ENCODE data around the gene CLTA. TPM values are rescaled to one million over a fixed set of nuclear protein-coding genes. Genes with fewer than 3 reads are reported as not detected.
"Not testable (repeated sequence)": the region's sequence is repeated elsewhere in the genome, so short reads cannot be mapped to it uniquely, and the experiment has no call there.

The CLTA gene
- total RNA-seq, 1 donor from 2014 or later = 391 TPM

DNA sequence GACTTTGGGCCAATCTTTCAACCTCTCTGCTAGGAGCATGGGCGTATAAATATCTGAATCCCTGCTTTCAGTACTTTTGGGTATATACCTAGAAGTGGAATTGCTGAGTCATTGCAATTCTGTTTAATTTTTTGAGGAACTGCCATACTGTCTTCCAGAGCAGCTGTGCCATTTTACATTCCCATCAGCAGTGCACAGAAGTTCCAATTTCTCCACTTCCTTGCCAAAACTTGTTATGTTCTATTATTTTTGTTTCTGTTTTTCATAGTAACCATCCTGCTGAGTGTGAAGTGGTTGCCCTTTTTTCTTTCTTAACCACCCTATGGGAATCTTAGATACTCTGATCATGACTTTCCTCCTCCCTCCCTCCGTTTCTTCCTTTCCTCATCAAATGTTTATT lies 32.6 kb upstream of the CLTA start:
- no peak for DNase-seq (ENCODE audit: low read depth)

DNA sequence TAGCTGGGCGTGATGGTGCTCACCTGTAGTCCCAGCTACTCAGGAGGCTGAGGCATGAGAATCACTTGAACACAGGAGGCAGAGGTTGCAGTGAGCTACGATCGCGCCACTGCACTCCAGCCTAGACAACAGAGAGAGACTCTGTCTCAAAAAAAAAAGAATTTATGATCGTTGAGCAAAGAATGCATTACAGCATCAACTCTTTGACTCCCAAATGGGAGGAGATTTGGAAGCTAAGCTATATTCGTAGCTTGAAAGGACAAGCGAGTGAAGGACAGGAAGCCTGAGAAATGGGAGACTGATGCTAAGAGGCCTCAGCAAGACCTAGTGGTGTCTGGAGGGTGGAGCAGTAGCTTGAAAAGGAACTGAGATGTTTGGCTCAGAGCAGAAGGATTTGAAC lies 31.8 kb upstream of the CLTA start:
- DNase-seq (ENCODE audit: low read depth) = no peak

DNA sequence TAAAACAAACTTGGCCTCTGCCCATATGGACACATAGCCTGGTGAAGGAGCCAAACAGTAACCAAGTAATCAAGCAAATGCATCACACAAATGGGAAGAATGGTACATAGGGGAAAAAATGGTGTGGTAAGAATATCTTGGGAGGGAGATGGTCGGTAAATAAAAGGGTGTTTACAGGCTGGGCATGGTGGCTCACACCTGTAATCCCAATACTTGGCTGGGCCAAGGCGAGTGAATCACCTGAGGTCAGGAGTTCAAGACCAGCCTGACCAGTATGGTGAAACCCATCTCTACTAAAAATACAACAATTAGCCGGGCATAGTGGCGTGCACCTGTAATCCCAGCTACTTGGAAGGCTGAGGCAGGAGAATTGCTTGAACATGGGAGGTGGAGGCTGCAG lies 31.2 kb upstream of the CLTA start:
- DNase-seq (ENCODE audit: low read depth) = not testable (repeated sequence)

DNA sequence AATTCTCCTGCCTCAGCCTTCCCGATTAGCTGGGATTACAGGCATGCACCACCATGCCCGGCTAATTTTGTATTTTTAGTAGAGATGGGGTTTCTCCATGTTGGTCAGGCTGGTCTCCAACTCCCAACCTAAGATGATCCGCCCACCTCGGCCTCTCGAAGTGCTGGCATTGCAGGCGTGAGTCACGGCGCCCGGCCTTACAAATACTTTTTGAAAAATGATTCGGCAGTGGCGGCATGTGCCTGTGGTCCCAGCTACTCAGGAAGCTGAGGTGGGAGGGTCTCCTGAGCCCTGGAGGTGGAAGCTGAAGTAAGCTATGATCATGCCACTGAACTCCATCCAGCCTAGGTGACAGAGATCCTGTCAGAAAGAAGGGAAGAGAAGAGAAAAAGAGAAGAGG lies 30.6 kb upstream of the CLTA start:
- not testable (repeated sequence) for DNase-seq (ENCODE audit: low read depth)

DNA sequence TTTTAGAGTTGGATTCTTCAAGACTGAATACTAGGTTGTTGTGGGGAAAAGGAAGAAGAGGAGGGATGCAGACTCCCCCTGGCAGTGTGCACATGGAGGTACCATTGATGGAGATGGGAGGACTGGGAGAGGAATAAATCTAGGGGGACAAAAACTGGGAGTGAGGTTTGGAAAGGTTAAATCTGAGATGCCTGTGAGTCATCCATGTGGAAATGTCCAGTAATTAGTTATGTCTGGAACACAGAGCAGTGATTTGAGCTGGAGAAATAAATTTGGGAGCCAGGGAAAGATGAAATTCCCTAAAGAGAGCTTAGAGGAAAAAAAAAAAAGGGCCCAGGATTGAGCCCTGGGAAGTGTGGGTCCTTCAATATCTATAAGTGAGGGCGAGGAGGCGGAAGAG lies 29.5 kb upstream of the CLTA start:
- DNase-seq (ENCODE audit: low read depth) = no peak

DNA sequence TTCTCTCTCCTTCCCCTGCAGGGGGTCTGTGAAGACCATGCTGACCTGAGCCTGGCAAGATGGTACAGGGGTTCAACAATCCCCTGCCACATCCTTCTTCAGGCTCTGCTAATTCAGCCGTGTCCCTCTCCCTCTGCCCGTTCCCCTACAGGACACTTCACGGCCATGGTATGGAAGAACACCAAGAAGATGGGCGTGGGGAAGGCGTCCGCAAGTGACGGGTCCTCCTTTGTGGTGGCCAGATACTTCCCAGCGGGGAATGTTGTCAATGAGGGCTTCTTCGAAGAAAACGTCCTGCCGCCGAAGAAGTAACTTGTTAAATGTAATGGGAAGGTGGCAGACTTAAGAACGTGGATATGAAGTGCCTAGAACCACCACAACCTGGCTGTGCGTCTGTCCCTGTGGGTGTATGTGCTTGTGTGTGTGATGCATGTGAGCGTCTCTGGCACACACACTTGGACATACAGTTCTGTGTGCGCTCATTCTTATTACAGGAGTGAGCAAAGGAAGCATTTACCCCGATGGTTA lies 28.4 kb upstream of the CLTA start:
- DNase-seq (ENCODE audit: low read depth) = no peak

DNA sequence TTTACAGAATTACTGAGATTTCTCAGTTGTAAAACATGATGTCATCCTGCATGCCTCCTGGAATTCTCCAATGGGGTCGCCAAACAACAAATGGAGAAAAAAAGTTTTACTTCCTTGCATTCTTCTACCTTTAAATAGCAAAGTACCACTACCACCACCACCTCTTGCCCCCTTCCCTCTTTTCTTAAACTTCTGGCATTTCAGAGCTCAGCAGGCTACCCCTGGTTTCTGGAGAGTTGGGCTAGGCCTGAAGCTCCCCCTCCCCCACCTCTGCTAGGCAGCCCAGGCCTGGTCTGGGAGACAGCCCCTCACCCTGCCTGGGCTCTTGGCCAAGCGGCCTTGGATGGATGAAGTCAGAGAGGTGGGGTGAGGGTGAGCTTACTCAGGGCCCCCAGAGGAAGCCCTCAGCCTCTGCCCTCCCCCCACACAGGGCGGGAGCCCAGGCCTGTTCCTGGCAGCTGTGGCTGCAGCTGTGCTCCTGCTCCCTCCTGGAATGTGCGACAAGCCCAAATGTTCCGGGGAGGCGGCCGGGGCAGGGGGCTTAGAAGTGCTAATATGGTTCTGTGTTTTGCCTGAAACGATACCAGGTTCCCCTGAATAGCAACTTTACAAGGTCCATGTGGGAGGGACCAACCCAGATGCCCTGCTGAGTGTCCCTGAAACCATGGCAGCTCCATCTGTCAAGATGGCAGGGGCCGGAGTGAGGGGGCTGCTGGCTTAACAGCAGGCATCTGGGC lies 27.5 kb upstream of the CLTA start:
- DNase-seq (ENCODE audit: low read depth) = peak; percentile 79

DNA sequence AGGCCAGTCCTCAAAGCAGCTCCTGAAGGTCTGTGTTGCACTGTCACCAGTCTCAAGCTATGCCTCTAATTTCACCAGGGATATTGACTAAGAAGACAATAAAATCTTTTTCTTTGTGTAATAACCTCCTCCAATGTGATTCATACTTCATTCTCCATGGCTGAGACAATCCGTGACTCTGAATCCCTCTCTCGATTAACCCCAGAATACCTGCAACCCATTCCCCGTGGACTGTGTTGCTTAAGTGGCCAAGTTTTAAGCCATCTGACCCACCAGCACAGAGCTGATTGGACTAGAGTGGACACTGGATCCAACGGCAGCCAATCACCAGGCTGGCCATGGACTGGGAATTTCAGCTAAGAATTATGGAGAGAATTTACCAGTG lies 26.9 kb upstream of the CLTA start:
- DNase-seq (ENCODE audit: low read depth) = peak; percentile 74

DNA sequence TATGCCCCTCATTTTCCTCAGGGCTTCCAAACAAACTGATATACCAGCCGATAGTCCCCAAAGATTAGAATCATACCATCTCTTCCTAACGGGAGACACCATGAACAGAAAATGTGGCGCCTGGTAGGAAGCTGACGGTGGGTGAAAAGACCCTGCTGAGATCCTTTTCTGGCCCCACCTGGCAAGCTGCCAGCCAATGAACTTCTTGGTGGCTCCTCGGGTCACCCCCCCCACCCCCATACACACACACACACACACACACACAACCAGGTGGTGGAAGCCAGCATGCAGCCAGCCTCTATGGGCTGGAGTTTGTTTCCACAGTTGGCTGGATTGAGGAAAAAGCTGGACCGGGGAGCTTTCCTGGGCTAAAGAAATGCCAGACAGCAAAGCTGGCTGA lies 26.3 kb upstream of the CLTA start:
- no peak for DNase-seq (ENCODE audit: low read depth)

DNA sequence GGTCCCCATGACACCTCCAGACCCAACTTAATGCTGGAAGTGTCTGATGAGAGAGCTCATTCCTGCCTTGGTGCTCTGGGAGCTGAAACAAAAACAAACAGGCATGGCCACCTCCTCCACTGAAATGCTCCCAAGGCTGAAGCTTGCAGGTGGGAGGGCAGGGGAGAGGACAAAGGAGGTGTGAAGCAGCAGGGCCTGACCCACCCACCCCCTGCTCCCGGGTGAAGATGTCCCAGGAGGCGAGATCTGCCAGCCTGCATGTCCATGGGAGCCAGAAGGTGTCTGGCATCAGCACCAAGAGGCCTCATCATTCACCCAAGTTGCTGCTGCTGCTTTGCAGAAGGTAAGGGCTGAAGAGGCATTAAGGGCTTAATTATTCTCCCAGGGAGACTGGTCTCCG lies 25.7 kb upstream of the CLTA start:
- no peak for DNase-seq (ENCODE audit: low read depth)

DNA sequence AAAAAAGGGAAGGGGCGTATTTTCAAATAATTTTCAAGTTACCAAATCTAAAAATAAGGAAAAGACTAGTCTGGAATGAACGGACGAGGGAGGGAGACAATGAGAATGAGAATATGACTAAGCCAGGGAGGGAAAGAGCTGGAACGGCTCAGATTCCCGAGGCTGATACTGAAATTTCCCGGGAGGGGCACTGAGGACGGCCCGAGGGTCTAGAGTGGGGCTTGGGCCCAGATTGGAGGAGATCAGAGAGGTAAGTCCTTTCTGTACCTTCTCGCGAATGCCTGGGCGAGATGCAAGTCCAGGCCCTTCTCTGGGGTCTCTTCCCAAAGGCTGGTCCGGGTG lies 24.9 kb upstream of the CLTA start:
- no peak for DNase-seq (ENCODE audit: low read depth)

DNA sequence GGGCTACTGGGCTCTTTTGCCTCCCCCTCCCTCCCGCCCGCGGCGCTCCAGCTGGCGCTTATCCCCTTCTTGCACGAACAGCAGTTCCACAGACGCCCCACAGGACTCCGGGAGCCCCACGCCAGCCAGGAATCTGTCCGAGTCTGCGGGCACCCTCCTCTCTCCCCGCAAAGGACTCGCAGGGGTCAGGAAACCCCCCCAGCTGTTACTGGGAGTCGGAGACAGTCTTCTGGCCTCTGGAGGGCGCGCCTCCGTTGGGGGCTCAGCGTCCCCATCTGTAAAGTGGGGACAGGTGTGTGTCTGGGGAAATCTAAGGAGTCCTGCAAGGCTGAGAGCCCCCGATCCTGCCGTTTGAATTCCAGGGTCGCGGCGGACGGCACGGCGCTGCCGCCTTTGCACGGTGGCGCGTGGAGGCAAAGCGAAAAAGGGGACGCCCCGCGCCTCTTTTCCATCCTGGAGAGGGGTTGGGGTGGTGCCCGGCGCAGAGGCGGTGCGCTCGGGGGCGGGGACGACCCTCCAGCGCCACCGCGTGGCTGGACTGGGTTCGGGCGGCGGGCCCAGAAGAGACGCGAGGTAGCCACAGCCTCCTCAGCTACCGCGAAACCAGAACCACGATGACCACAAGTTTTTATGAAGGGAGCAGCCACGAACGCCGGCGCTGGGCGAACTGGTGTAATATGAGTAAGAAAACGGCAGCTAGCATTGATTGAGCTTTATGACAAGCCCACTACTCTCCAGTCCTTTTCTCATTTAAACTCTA lies 24.4 kb upstream of the CLTA start:
- peak; percentile 52 for DNase-seq (ENCODE audit: low read depth)

DNA sequence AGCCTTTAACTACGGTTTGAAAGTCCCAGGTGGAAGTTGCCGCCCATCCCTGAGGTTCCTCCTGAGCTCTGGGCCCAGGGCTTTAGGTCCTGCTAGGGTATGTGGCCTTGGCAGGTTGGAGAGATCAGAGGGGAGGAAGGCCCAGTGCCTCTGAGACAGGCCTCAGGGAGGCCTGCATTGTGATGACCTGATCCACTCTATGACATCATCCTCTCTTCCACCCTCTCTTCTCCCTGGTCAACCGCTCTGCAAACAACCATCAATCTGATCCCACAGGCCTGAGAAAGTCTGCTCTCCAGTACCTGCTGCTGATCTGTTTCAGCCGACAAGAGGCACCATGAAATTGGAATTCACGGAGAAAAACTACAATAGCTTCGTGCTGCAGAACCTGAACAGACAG lies 21.6 kb upstream of the CLTA start, which contains the start of gene CCIN:
TSS of gene CCIN (plus strand) at position 223 of the 400 bp plus-strand sequence. CDS start at position 338, 115 bp downstream.
- no peak for DNase-seq (ENCODE audit: low read depth)

DNA sequence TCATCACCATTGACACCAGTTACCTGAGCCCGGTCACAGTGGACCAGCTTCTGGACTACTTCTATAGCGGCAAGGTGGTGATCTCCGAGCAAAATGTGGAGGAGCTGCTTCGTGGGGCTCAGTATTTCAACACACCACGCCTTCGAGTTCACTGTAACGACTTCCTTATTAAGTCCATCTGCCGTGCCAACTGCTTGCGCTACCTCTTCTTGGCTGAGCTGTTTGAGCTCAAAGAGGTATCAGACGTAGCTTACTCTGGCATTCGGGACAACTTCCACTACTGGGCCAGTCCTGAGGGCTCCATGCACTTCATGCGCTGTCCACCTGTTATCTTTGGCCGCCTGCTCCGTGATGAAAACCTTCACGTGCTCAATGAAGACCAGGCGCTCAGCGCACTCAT lies 21.0 kb upstream of the CLTA start:
- DNase-seq (ENCODE audit: low read depth) = no peak

DNA sequence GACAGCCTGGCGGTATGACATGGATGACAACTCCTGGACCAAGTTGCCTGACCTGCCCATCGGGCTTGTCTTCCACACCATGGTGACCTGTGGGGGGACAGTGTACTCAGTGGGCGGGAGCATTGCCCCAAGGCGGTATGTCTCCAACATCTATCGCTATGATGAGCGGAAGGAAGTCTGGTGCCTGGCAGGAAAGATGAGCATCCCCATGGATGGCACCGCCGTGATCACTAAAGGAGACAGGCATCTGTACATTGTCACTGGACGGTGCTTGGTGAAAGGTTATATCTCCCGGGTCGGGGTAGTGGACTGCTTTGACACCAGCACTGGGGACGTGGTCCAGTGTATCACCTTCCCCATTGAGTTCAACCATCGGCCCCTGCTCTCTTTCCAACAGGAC lies 20.2 kb upstream of the CLTA start:
- DNase-seq (ENCODE audit: low read depth) = no peak

DNA sequence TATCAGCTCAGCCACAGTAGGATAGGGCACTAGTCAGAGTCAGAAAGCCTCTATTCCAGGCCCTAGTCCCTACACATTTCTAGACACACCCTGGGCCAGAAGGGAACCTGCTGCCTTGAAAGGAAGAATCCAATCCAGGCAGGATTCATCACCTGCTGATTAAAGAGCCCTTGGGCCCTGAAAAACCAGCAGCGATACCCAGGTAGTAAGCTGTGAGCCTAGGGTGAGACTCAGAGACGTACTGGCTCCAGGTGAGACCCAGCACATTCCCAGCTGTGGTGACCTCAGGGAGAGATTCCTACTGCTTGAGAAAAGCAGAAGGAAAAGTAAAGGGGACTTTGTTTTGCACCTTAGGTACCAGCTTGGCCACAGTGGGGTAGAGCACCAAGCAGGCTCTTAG lies 16.9 kb upstream of the CLTA start:
- DNase-seq (ENCODE audit: low read depth) = no peak

DNA sequence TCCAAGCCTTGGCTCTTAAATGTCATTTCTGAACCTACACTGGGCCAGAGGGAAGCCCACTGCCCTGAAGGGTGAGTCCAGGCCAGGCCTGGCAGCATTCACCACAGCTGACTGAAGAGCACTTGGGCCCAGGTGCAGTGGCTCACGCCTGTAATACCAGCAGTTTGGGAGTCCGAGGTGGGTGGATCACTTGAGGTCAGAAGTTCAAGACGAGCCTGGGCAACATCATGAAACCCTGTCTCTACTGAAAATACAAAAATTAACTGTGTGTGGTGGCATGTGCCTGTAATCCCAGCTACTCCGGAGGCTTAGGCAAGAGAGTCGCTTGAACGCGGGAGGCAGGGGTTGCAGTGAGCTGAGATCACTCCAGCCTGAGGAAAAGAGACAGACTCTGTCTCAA lies 16.4 kb upstream of the CLTA start:
- no peak for DNase-seq (ENCODE audit: low read depth)

DNA sequence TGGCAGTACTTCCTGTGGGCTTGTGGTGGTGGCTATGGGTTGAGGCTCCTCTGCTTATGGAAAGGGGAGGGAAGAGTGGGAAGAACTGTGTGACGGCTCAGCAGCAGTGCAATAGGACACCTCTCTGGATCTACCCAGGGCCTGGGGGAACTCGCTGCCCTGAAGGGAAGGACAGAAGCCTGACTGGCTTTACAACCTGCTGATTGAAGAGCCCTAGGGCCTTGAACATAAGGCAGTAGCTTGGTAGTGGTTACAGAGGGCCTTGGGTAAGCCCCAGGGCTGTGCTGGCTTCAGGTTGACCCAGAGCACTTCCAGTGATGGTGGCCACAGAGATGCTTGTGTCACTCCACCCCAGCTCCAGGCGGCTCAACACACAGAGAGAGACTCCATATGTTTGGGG lies 16.0 kb upstream of the CLTA start:
- no peak for DNase-seq (ENCODE audit: low read depth)

DNA sequence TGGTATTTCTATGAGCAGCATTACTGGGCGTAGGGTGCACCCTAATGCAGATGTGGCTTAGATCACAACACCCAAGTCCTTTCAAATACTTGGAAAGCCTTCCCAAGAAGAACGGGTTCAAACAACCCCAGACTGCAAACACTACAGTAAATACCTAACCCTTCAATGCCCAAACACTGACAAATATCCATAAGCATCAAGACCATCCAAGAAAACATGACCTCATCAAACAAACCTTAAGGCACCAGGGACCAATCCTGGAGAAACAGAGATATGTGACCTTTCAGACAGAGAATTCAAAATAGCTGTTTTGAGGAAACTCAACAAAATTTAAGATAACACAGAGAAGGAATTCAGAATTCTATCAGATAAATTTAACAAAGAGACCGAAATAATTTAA lies 15.5 kb upstream of the CLTA start:
- not testable (repeated sequence) for DNase-seq (ENCODE audit: low read depth)

DNA sequence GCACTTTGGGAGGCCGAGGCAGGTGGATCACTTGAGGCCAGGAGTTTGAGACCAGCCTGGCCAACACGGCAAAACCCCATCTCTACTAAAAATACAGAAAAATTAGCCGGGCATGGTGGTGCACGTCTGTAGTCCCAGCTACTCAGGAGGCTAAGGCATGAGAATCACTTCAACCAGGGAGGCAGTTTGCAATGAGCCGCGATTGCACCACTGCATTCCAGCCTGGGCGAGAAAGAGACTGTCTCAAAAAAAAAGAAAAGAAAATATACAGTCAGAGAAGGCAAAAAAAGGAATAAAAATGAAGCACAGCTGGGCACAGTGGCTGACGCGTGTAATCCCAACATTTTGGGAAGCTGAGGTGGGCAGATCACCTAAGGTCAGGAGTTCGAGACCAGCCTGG lies 14.2 kb upstream of the CLTA start:
- DNase-seq (ENCODE audit: low read depth) = not testable (repeated sequence)

DNA sequence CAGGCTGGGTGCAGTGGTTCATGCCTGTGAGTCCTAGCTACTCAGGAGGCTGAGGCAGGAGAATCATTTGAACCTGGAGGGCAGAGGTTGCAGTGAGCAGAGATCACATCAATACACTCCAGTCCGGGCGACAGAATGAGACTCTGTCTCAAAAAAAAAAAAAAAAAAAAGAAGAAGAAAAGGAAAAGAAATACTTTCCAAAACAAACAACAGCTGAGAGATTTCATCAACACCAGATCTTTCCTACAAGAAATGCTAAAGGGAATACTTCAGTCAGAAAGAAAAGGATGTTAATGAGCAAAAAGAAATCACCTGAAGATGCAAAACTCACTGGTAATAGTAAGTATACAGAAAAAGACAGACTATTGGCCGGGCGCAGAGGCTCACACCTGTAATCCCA lies 13.2 kb upstream of the CLTA start:
- DNase-seq (ENCODE audit: low read depth) = no peak

DNA sequence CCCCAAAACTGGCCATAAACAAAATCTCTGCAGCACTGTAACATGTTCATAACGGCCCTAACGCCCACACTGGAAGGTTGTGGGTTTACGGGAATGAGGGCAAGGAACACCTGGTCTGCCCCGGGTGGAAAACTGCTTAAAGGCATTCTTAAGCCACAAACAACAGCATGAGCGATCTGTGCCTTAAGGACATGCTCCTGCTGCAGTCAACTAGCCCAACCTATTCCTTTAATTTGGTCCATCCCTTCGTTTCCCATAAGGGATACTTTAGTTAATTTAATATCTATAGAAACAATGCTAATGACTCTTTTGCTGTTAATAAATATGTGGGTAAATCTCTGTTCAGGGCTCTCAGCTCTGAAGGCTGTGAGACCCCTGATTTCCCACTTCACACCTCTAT lies 10.5 kb upstream of the CLTA start:
- DNase-seq (ENCODE audit: low read depth) = not testable (repeated sequence)

DNA sequence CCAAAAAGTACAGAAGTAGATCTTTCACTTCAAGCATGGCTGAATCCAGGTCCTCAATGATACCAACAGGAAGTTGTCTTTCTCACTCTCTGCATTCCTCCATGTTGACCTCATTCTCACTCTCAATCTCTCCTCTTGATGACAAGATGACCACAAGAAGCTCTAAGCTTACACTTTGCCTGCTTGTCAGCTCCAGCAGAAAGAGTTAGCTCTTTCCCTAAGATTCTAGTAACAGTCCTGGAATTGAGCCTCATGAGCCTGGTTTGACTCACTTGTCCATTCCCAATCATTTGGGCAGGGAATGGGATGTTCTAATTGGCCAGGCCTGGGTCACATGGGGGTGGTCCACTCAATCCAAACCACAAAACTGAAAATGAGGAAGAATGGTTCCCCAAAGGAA lies 3.3 kb upstream of the CLTA start:
- DNase-seq (ENCODE audit: low read depth) = peak; percentile 85

All from renal cortical epithelial cell (primary cell).